DOHH2 (cell line): ENCODE data around the gene FBXL13.

ENCODE experiments used
- CTCF ChIP-seq: fragments of 200-600 bp; sonication (generic); IDR thresholded peaks from one replicate; pipeline ENCODE4 v1.5.1; 2014; ENCODE audit warnings: antibody characterized with exemption, mild to moderate bottlenecking, low read depth, low read length; ENCODE audit not compliant: poor library complexity, severe bottlenecking
- EZH2phosphoT487 ChIP-seq: fragments of 200-600 bp; sonication (generic); IDR thresholded peaks from 2 replicates; pipeline ENCODE4 v1.6.1; 2017; ENCODE audit warnings: borderline replicate concordance, mild to moderate bottlenecking, antibody characterized with exemption, low read length, moderate library complexity, mixed read lengths

- TF ChIP-seq CTCF (no peak), EZH2phosphoT487 (no peak)
These were observed 5.2 kb upstream of the FBXL13 start for GRCh38 chr7:103079836-103080235.
